NCI-H2196 treated with DMSO at 0.1 percent for 48 hours (cell line): ENCODE data around the gene TOP2B.

Source experiments
- DNase-seq: peaks from one replicate; lab custom pipeline; 2025; ENCODE audit not compliant: unreplicated experiment; lab: John Stamatoyannopoulos, UW

The TOP2B gene

GRCh38 chr3:25677121-25677520 lies 12.4 kb upstream of the TOP2B start:
- no peak for DNase-seq

- DNase-seq: no peak
Measured at GRCh38 chr3:25674670-25675069, 10.0 kb upstream of the TOP2B start.

GRCh38 chr3:25673738-25674298 lies 9.1 kb upstream of the TOP2B start:
- DNase-seq: no peak

GRCh38 chr3:25665315-25666280 lies 891 bp upstream of the TOP2B start:
- no peak for DNase-seq

GRCh38 chr3:25663869-25664811 lies 567 bp downstream of the TOP2B start:
- DNase-seq: no peak

- DNase-seq: no peak
Measured at GRCh38 chr3:25663347-25663868, 1.3 kb downstream of the TOP2B start.

GRCh38 chr3:25662736-25663320 lies 1.9 kb downstream of the TOP2B start:
- DNase-seq: no peak

- DNase-seq: no peak
Measured at GRCh38 chr3:25661694-25662437, 2.8 kb downstream of the TOP2B start.

GRCh38 chr3:25658836-25659235 lies 5.9 kb downstream of the TOP2B start:
- DNase-seq: no peak

- no peak for DNase-seq
Measured at GRCh38 chr3:25657293-25657692, 7.4 kb downstream of the TOP2B start.

GRCh38 chr3:25655659-25656058 lies 9.0 kb downstream of the TOP2B start:
- no peak for DNase-seq

GRCh38 chr3:25654576-25654975 lies 10.1 kb downstream of the TOP2B start:
- DNase-seq: no peak

GRCh38 chr3:25653322-25653721 lies 11.4 kb downstream of the TOP2B start:
- no peak for DNase-seq

GRCh38 chr3:25652921-25653320 lies 11.8 kb downstream of the TOP2B start:
- DNase-seq: no peak

- no peak for DNase-seq
Measured at GRCh38 chr3:25648925-25649830, 15.5 kb downstream of the TOP2B start.

- DNase-seq: peak; percentile 1
Measured at GRCh38 chr3:25648107-25648535, 16.6 kb downstream of the TOP2B start.

GRCh38 chr3:25635038-25635437 lies 29.7 kb downstream of the TOP2B start:
- no peak for DNase-seq

- DNase-seq: no peak
Measured at GRCh38 chr3:25633919-25634318, 30.8 kb downstream of the TOP2B start.

GRCh38 chr3:25631989-25632388 lies 32.7 kb downstream of the TOP2B start:
- no peak for DNase-seq
